Amygdala (tissue), 56 donors: ENCODE data around the gene MCCC2.
"Not testable (repeated sequence)": the region's sequence is repeated elsewhere in the genome, so short reads cannot be mapped to it uniquely, and the experiment has no call there.

Experiments used
- DNase-seq, 56 donors: peaks; one replicate each; lab custom pipeline; 2025; lab: John Stamatoyannopoulos, UW

Gene MCCC2

DNA sequence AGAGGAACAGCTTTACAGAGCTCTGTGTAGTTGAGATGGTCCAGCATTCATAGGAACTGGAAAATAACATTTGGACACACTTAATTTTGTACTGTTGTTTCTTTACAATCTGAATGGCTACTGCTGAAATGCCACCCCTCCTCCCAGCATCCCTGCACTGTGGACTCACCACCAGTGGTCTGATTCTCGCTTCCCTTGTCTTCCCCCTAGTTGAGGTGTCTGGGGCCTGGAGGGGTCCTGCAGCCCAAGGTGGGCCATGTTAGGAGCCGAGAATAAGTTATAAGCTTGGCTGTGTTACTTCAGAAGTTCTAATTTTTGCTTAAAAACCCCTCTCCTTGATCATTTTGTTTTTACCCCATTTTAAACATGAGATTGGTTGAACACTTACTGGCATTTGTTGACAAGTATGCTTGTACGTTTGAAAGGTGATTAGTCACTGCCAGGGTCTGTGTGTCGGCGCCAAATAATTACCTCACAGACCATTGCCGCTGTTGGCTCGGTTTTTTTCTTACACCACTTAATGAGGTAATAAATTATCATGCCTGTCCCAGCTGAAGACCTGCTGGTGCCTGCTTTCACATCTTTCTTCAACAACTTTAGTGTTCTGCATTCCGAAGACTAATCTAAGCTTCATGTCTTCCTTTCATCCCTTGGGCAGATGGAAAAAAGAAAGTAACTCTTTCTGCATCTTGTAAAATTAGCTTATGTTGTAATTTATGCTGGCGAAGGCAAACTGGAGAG, 65.8 kb downstream of the MCCC2 start:
- peak in 1 of 56 donors; percentile 8 for DNase-seq

DNA sequence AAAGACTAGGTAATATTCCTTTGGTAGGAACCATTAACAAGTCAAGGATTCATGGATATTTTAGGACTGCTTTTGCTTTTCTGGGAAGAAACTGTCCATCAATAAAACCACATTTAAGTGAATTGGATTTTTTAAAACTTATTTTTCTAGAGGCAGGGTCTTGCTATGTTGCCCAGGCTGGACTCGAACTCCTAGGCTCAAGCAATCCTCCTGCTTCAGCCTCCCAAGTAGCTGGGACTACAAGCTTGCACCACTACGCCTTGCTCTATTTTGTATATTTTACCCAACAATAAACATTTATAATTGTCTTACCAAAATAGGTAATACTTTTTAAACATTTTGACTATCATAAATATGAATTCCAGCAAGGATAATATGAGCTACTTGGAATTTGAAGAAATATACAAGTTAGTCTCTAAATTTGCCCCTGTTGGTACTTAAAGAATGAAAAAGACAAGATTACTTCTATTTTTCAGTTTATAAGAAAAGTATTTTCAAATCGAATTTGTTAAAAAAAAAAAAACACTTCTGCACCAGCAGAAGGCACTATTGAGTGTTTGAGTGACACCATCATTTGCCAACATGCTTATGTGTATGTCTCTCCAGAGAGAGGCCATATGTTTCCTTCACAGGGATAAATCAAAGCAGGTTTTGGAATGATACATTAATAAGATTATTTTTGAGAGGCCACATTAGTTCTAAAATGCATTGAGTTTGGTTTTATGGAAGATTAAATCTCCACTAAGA, 71.9 kb downstream of the MCCC2 start:
- DNase-seq: no peak

DNA sequence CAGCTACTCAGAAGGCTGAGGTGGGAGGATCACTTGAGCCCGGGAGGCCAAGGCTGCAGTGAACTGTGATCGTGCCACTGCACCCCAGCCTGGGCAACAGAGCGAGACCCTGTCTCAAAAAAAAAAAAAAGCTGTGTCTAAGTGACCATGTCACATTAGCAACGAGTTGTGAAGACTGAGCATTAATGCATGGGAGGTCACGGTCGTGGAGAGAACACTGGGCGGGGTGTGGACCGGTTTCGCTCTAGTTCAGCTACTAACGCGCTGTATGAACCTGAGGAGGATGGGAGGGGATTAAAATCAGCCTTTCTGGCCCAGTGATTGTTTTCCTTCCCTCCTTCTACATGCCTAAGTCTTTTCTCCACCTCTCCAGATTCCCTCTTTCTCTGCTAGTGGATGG, 75.2 kb downstream of the MCCC2 start:
- no peak for DNase-seq

DNA sequence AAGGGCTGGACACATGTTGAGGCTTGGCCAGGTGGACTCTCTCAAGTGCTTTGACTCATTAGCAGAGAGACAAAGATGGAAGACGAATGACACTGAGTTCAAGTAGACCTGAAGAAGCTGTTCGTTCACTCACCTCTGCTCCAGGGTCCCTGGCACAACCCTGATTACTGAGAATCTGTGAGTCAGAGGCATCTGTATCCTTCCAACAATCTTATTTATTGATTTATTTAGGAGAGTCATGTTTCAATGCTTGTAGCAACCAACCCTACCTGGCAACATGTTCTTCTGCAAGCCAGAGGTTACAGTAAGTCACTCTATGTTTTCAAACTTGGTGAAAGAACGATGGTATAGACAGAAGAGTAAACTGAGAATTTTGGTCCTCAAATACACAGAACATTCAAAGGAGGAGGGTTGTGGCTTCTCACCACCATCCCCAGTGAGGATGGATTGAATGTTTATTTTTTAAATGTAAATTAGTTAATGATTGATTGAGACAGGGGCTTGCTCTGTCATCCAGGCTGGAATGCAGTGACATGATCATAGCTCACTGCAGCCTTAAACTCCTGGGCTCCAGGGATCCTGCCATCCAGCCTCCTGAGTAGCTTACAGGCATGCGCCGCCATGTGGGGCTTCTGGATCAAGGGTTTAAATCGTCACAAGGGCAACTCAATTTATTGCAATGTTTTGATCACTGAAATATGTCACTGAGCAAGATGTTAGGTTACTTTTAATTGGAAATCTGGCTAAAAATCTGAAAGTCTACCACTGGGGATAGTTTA, 76.2 kb downstream of the MCCC2 start:
- no peak for DNase-seq

DNA sequence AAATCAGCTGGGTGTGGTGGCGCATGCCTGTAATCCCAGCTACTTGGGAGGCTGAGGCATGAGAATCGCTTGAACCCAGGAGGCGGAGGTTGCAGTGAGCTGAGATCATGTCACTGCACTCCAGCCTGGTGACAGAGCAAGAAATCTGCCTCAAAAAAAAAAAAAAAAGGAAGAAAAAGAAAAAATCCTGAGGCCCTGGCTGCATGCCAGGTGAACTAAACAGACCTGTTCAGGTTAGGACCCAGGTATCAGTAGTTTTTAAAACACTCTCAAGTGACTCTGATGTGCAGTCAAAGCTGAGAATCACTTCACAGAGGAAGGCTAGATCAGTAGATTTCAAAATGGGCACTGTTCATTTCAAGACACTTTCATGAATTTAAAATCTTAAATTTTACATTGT, 77.5 kb downstream of the MCCC2 start:
- not testable (repeated sequence) for DNase-seq

DNA sequence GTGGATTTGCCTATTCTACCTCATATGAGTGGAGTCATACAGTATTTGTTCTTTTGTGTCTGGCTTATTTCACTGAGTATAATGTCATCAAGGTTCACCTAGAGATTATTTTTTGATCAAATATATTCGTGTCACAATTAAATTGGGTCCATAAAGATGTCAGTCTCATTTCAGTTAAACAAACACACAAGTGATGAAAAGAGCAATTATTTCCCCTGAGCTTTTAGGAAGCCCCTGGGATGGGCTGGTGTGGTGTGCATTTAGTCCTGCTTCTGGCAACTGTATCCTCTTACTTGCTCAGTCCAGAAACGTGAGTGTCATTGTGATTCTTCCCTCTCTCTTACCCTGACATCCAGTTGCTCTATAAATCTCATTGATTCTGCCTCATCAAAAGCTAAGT, 79.2 kb downstream of the MCCC2 start:
- no peak for DNase-seq

DNA sequence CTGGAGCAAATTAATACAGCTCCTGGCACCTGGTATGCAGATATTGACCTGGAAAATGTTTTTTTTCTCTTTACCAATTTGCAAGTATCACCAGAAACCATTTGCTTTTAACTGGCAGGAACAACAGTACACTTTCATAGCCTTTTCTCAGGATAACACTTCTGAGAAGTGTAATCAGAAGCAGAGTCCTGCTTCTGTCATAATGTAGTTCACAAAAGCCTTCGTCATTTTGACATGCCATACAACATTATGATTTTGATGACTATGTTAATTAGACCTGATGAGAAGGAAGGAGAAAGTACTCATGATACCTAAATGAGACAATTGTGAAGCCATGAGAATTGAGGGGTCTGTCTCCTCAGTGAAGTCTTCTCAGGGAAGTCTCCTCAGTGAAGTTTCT, 90.8 kb downstream of the MCCC2 start:
- no peak for DNase-seq

DNA sequence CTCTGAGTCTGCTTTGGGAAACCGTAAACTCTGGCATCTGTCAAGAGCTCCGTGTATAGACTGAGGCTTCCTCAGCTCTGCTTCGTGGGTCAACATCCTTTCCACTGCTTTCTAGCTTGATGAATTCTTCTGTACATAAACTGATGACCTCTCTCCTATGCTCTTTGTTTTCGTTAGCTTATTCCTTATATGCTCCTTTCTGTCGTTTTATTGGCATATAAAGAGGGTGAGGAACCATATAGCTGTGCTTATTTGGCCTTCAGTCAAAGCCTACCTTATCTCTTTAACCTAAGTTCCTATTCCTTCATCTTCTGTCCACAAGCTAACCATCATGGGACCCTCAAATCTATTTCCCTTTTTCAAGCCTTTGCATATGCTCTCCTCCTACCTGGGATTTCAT, 92.6 kb downstream of the MCCC2 start:
- no peak for DNase-seq

DNA sequence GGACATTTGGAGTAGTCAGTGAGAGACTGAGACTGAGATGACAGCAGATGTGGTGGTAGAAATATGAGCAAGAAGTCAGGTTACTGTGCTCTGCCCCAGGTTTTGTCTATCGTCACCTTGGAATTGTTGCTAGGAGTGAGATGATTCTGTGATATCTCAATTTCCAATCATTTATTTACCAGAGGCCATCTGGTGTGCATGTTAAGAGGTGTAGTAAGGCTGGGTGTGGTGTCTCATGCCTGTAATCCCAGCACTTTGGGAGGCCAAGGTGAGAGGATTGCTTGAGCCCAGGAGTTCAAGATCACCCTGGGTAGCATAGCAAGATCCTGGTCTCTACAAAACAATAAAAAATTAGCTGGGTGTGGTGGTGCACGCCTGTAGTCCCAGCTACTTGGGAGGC, 93.4 kb downstream of the MCCC2 start:
- DNase-seq: no peak

DNA sequence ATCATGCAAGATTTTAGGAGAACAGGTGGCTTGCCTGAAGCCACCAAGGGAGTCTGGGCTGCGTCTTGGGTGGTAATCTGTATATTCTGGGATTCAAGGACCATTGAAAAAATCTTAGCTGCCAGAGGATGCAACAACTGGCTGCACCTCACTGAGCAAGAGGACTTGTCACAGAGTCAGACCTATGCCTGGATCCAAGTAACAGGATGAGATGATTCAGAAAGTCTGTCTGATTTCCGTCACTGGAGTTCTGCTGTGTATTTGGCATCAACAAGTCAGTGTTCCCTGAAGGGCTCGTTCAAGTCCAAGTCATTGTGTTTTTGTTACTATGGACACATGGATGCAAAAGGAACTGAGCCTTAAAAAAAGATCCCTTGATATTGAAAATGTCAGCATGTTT, 94.2 kb downstream of the MCCC2 start:
- no peak for DNase-seq

DNA sequence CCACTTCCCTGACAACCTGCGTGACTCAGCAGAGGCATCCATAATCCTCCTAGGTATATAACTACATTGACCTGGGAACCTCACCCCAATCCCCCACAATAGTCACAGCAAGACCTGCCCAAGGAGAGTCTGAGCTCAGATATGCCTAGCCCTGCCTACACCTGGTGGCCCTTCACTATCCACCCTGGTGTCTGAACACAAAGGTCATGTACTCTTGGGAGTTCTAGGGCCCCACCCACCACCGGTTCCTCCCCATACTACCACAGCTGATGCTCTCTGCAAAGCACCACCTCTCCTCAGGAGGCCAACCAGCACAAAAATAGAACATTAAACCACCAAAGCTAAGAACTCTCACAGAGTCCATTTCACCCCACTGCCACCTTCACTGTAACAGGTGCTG, 97.2 kb downstream of the MCCC2 start:
- DNase-seq: no peak

DNA sequence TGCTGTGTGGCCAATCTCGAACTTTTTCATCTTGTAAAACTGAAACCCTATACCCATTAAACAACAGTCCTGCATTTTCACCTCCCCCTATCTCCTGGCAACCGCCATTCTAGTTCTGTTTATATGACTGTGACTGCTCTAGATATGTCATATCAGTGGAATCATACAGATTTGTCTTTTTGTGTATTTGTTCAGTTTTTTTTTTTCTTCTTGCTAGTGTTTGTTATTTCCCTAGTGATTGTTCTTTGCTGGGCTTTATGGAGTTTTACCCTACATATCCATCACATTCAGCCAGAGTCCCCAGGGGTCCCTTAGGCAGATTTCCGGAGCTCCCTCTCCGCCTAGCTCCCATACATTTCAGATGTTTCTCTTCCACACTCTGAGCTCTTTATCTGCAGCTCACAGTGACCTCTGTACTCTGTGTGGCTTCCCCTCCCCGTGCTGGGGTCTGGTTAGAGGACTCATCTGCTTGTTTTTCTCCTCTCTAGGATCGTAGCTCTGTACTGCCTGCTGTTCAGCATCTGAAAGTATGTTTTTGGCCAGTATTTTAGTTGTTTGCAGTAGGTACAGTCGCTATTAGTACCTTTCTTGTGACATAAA, 106.8 kb downstream of the MCCC2 start:
- no peak for DNase-seq

DNA sequence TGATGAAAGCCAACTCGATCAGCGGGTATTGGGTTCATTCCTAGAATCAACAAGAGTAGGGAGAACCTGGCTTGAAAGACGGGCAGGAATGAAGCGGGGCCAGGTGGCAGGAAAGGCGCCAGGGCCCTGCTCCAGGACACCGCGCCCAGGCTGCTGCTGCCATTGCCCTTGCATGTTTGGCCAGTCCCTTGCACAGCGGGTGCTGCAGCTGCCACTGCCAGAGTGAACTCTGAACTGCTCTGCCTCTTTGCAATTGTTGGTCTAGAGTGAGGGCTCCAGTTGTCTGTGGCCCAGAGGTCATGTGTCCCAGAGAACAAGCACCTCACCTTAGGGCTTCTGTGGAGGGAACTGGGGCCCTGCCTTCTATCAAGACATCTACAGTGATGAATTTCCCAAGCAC, 107.9 kb downstream of the MCCC2 start:
- DNase-seq: no peak

DNA sequence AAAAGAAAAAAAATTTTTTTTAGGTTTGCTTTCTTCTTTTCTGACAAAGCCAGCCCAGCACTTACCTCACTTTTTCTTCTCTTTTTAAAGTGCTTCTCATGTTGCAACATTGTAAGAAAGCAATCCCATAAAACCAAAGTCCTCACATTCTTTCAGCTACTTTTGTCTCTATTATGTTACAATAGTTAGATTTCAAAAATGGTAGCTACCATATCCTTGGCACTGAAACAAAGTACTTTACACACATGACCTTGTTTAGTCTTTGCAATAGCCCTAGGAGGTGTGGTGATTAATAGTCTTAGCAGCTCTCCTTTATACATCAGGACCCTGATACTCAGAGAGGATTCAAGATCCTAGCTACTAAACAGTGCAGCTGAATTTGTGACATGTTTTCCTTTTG, 108.5 kb downstream of the MCCC2 start:
- no peak for DNase-seq

DNA sequence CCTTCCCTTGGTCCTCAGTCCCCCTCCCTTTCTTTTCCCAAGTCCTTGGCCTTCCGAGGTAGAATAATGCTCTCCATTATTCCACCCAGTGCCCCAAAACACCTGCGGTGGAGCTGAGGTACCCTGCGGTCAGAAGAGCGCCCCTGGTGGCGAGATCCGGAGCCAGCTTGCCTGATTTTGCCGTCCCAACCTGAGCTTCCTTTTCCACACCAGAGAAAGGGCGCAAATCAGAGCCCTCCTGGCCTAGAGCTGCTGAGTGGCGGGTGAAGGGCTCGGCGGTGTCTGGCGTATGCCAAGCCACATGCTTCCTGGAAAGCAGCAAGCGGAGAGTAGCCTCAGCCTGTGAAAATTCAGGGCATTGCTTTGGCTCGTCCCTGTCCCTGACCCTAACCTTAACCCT, 110.8 kb downstream of the MCCC2 start:
- DNase-seq: no peak

DNA sequence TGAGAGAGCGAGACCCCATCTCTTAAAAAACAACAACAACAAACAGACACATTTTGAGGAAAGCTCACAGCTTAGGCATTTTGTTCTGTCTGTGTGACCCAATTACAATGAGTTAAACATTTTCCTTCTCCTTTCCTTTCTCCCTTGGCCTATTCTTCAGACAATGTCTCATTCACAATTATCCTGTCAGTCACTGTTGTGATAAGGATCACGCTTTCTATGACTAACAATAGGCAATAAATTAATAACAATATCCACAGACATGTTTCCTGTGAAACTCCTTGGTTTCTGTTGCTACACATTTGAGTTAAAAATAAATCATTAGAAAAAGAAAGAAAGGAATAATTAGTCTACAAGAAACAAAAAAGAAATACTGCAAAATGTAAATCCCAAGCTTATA, 112.1 kb downstream of the MCCC2 start:
- DNase-seq: no peak

DNA sequence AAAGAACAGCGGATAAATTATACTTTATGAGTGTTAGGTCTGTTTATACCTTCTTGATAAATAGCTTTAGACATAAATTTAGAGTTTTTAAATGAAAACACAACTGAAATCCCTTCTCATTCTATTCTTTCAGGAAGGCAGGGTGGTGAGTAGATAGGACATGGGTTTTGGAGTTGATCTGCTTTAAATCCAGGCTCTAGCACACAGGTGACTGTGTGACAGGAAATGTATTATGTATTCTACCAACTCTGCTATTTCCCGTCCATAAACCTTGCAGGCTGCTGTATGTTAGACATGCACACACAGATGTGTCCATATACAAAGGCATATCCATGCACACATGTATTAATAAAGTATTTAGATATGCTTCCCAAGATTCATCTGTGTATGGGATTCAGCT, 112.6 kb downstream of the MCCC2 start:
- DNase-seq: no peak

DNA sequence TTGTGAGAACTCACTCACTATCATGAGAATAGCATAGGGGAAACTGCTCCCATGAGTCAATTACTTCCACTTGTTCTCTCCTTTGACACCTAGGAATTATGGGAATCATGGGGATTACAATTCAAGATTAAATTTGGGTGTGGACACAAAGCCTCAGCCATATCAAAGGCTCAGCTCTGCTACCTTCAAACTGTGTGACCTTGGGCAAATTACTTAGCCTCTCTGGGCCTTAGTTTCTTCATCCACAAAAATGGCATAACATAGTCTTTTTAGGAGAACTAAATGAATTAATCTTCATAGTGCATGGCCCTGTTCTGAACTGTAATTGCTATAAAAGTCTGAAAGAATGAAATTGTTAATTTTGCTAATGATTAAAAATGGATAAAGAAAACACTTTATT, 113.7 kb downstream of the MCCC2 start:
- no peak for DNase-seq

DNA sequence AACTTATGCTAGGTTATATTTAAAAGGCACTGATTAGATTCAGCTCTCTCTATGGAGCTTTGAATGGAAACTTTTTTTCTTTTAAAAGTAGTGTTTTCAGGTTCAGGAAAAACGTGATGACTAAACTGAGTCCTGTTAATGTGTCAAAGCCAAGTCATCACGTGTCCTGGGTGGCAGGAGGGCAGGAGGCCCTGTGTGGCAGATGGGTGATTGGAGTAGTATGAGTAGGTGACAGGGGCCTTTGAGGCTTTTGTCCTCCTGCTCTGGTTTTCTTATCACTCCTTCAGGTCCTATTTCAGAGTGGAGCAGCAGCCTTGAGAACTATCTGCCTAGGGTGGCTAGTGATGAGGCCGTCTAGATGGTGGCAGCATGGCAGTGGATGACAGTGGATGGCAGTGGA, 114.3 kb downstream of the MCCC2 start:
- DNase-seq: no peak

DNA sequence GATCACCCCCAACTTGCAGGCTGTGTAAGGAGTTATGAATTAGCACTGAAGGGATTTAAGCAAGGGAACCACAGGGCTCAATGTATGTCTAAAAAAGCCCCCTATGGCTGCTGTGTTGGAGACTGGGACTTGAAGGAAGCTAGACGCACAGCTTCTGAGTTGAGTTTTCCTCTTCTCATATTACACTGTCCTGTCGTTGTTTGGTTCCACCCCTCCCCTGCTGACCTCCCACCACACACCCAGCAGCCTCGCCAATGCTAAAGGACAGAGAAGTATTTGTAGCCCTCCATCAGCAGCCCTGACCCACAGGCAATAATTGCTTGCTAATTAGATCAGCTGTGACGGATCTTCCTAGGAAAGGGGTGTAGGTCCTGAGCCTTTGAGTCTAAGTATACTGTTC, 116.8 kb downstream of the MCCC2 start:
- DNase-seq: no peak

DNA sequence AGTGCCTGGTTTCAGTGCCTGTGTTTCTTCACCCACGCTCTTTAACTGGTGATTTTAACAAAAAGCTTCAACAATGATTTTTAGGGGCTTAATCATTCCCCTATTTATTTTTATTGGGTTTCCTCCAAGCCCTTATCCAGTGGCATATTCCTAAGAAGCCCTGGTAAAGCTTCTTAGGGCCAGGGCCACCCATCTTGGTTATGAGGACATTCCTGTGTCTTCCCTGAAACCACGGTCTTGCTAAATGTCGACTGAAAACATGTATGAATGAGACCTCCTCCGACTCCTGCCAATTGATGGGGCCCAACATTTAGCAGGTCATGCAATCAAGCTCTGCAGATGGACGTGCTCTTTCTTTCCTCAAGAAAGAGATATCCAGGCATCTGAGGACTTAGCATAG, 118.3 kb downstream of the MCCC2 start:
- no peak for DNase-seq
